ENCODE results near the gene PCED1A. TPM values are rescaled to one million over a fixed set of nuclear protein-coding genes. Genes with fewer than 3 reads are reported as not detected.

The PCED1A gene
- total RNA-seq, 2 experiments from 2014 or later, result 33.9 to 34.3 TPM

- TF ChIP-seq CTCF (IDR thresholded peaks at IDR 0.05), result no peak
- POLR2A ChIA-PET, result interaction anchor here (1.4 to 1.5 kb wide), 2 partner anchors 9 to 98 kb away, joined by 3 read pairs; no protein-coding TSS in a partner anchor
- Mint-ChIP-seq H3K27ac (no peak overlapping the region), H3K4me3 (no peak overlapping the region), H3K36me3 (ENCODE audit: low read depth) (peaks cover 23% of the 10 kb centered on the region), H3K9me3 (no peaks in the 10 kb centered on the region), H3K4me1 (ENCODE audit: low read depth) (peaks cover 60% of the 10 kb centered on the region), H3K27me3 (no peaks in the 10 kb centered on the region)
- ATAC-seq, result no peak
- DNase-seq, result no peak
- intact Hi-C loops (cut with micrococcal nuclease), result no loop called here
- CTCF ChIA-PET, result interaction anchor here (0.6 to 0.8 kb wide), 2 partner anchors 8 to 166 kb away, joined by 3 read pairs; no protein-coding TSS in a partner anchor
Observed at GRCh38 chr20:2887715-2888114, 47.3 kb upstream of the PCED1A start.

GRCh38 chr20:2883726-2884637 is 43.5 kb upstream of the PCED1A start:
- H3K27ac Mint-ChIP-seq, result no peak overlapping the region
- no peaks in the 10 kb centered on the region for H3K27me3 Mint-ChIP-seq
- H3K4me3 Mint-ChIP-seq, result no peak overlapping the region
- no peak for TF ChIP-seq CTCF (IDR thresholded peaks at IDR 0.05)
- ATAC-seq (peak; percentile 39), DNase-seq (no peak)
- ChIA-PET CTCF (interaction anchor here (1.0 kb wide), 1 partner anchor 9 kb away, joined by 5 read pairs; no protein-coding TSS in a partner anchor), POLR2A (interaction anchor here (0.6 kb wide), 1 partner anchor 9 kb away, joined by 3 read pairs; no protein-coding TSS in a partner anchor)
- H3K4me1 Mint-ChIP-seq (ENCODE audit: low read depth), result peaks cover 50% of the 10 kb centered on the region
- H3K36me3 Mint-ChIP-seq (ENCODE audit: low read depth), result peaks cover 17% of the 10 kb centered on the region
- intact Hi-C loops (cut with micrococcal nuclease), result no loop called here
- no peaks in the 10 kb centered on the region for H3K9me3 Mint-ChIP-seq

DNA sequence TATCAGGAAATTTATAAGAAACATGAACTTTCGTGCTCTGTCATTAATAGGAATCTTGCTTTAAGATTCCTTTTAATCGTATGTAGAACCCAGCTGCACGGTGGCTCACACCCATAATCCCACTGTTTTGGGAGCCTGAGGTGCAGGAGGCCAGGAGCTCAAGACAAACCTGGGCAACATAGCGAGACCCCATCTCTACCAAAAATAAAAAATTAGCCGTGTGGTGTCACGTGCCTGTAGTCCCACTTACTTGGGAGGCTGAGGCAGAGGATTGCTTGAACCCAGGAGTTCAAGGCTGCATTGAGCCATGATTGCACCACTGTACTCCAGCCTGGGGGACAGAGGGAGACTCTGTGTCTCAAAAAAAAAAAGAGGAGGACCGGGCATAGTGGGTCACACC is 40.2 kb upstream of the PCED1A start:
- Mint-ChIP-seq H3K36me3 (ENCODE audit: low read depth) (peaks cover 31% of the 10 kb centered on the region), H3K27ac (no peak overlapping the region), H3K27me3 (no peaks in the 10 kb centered on the region), H3K4me3 (no peak overlapping the region), H3K9me3 (no peaks in the 10 kb centered on the region), H3K4me1 (ENCODE audit: low read depth) (peaks cover 51% of the 10 kb centered on the region)
- no peak for TF ChIP-seq CTCF (IDR thresholded peaks at IDR 0.05)
- no peak for DNase-seq
- ChIA-PET CTCF (interaction anchor here (1.0 kb wide), 1 partner anchor 75 kb away, joined by 4 read pairs; no protein-coding TSS in a partner anchor), POLR2A (no interaction called here)
- no peak for ATAC-seq
- intact Hi-C loops (cut with micrococcal nuclease), result no loop called here

DNA sequence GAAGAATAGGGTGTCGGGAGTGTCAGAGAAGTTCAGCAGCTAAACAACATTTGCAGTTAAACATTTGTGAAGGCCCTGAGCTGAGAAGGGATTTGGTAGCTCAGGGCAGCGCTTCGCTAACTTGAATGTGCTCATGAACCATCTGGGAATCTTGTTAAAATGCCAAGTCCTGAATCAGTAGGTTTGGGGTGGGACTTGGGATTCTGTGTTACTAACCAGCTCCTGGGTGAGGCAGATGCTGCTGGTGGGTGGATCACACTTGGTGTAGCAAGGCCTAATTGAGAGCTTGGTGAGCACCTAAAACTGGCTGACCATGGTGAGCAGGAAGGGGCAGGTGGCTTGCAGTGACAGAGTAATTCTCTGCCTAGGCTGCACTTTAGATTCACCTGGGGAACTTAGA is 38.7 kb upstream of the PCED1A start:
- peaks cover 51% of the 10 kb centered on the region for H3K4me1 Mint-ChIP-seq (ENCODE audit: low read depth)
- ATAC-seq (no peak), DNase-seq (no peak)
- H3K27me3 Mint-ChIP-seq, result no peaks in the 10 kb centered on the region
- TF ChIP-seq CTCF (IDR thresholded peaks at IDR 0.05), result no peak
- no peaks in the 10 kb centered on the region for H3K9me3 Mint-ChIP-seq
- intact Hi-C loops (cut with micrococcal nuclease), result no loop called here
- CTCF ChIA-PET, result interaction anchor here (0.9 to 1.4 kb wide), 3 partner anchors 9 to 126 kb away, joined by 3 to 4 read pairs (median 3); no protein-coding TSS in a partner anchor
- no peak overlapping the region for H3K4me3 Mint-ChIP-seq
- H3K27ac Mint-ChIP-seq, result no peak overlapping the region
- H3K36me3 Mint-ChIP-seq (ENCODE audit: low read depth), result peaks cover 37% of the 10 kb centered on the region
- POLR2A ChIA-PET, result interaction anchor here (0.8 to 2.0 kb wide), 3 partner anchors 9 to 39 kb away, joined by 3 to 5 read pairs (median 4); no protein-coding TSS in a partner anchor

GRCh38 chr20:2878515-2878914 is 38.1 kb upstream of the PCED1A start:
- H3K36me3 Mint-ChIP-seq (ENCODE audit: low read depth), result peaks cover 33% of the 10 kb centered on the region
- POLR2A ChIA-PET, result interaction anchor here (0.8 to 2.0 kb wide), 4 partner anchors 10 to 85 kb away, joined by 3 to 5 read pairs (median 4); no protein-coding TSS in a partner anchor
- H3K27ac Mint-ChIP-seq, result no peak overlapping the region
- CTCF ChIA-PET, result interaction anchor here (0.9 to 1.4 kb wide), 2 partner anchors 13 to 125 kb away, joined by 3 to 4 read pairs; no protein-coding TSS in a partner anchor
- H3K4me3 Mint-ChIP-seq, result no peak overlapping the region
- DNase-seq (no peak), ATAC-seq (no peak)
- no peaks in the 10 kb centered on the region for H3K27me3 Mint-ChIP-seq
- H3K9me3 Mint-ChIP-seq, result no peaks in the 10 kb centered on the region
- intact Hi-C loops (cut with micrococcal nuclease), result no loop called here
- TF ChIP-seq CTCF (IDR thresholded peaks at IDR 0.05), result no peak
- peaks cover 45% of the 10 kb centered on the region for H3K4me1 Mint-ChIP-seq (ENCODE audit: low read depth)

Measured in activated CD8-positive, alpha-beta T cell treated with anti-CD3 and anti-CD28 coated beads for 36 hours (primary cell).